IPS-20b (cell line): Measurements from ENCODE around the gene HEATR5B.

Source experiments
- H3K27ac ChIP-seq: one replicate; pipeline ENCODE4 v1.5.1; 2013; ENCODE audit warnings: low read length
- H3K27me3 ChIP-seq: 2 replicates; pipeline ENCODE4 v1.6.1; 2013; ENCODE audit warnings: mild to moderate bottlenecking, low read length, inconsistent platforms; ENCODE audit not compliant: insufficient read depth
- H3K36me3 ChIP-seq: 2 replicates; pipeline ENCODE4 v1.6.1; 2013; ENCODE audit warnings: low read depth, mild to moderate bottlenecking, inconsistent platforms, low read length, moderate library complexity; ENCODE audit not compliant: insufficient read depth
- H3K4me1 ChIP-seq: 2 replicates; pipeline ENCODE4 v1.6.1; 2013; ENCODE audit warnings: mild to moderate bottlenecking, control low read depth, inconsistent platforms, low read length, moderate library complexity; ENCODE audit not compliant: insufficient read depth
- H3K4me3 ChIP-seq: 2 replicates; pipeline ENCODE4 v1.5.1; 2013; ENCODE audit warnings: mild to moderate bottlenecking, low read length, inconsistent platforms
- H3K9ac ChIP-seq: 2 replicates; pipeline ENCODE4 v1.6.1; 2013; ENCODE audit warnings: low read depth, mild to moderate bottlenecking, inconsistent platforms, low read length, moderate library complexity
- H3K9me3 ChIP-seq: 2 replicates; pipeline ENCODE4 v1.6.1; 2013; ENCODE audit warnings: mild to moderate bottlenecking, low read depth, low read length, inconsistent platforms; ENCODE audit not compliant: insufficient read depth

Gene HEATR5B

GRCh38 chr2:37083873-37084794, at the start of gene HEATR5B, which contains the start of gene GPATCH11:
HEATR5B (minus strand) TSS chr2:37084372; CDS start chr2:37083414, 958 bp downstream.
GPATCH11 (plus strand) TSS chr2:37084518; CDS start chr2:37088382, 3,864 bp downstream.
- Histone ChIP-seq H3K27me3 (no peaks in the 10 kb centered on the region), H3K27ac (no peak within 1 kb of the TSS), H3K4me1 (no peaks in the 10 kb centered on the region), H3K36me3 (peaks cover 13% of the 10 kb centered on the region), H3K9me3 (no peaks in the 10 kb centered on the region), H3K9ac (peak within 1 kb of the TSS; percentile 79), H3K4me3 (peak within 1 kb of the TSS; percentile 92)

- no peak overlapping the region for H3K9ac ChIP-seq
- no peaks in the 10 kb centered on the region for H3K9me3 ChIP-seq
- H3K36me3 ChIP-seq: peaks cover 89% of the 10 kb centered on the region
- no peak overlapping the region for H3K4me3 ChIP-seq
- H3K4me1 ChIP-seq: no peaks in the 10 kb centered on the region
- no peak overlapping the region for H3K27ac ChIP-seq
- H3K27me3 ChIP-seq: no peaks in the 10 kb centered on the region
Measured at GRCh38 chr2:37132914-37133313, 48.7 kb upstream of the HEATR5B start.

GRCh38 chr2:37125416-37125815, 41.2 kb upstream of the HEATR5B start:
- Histone ChIP-seq H3K27ac (no peak overlapping the region), H3K9ac (no peak overlapping the region), H3K36me3 (peaks cover 41% of the 10 kb centered on the region; the same call in 1 of the 2 replicates), H3K4me1 (no peaks in the 10 kb centered on the region), H3K4me3 (no peak overlapping the region), H3K9me3 (no peaks in the 10 kb centered on the region), H3K27me3 (no peaks in the 10 kb centered on the region)

- Histone ChIP-seq H3K9ac (no peak overlapping the region), H3K27ac (no peak overlapping the region), H3K4me3 (no peak overlapping the region), H3K9me3 (no peaks in the 10 kb centered on the region), H3K4me1 (no peaks in the 10 kb centered on the region), H3K27me3 (no peaks in the 10 kb centered on the region), H3K36me3 (peaks cover 23% of the 10 kb centered on the region)
Measured at GRCh38 chr2:37119157-37119556, 35.0 kb upstream of the HEATR5B start.

GRCh38 chr2:37117566-37117965, 33.4 kb upstream of the HEATR5B start:
- Histone ChIP-seq H3K36me3 (peaks cover 29% of the 10 kb centered on the region), H3K27ac (no peak overlapping the region), H3K4me3 (no peak overlapping the region), H3K27me3 (no peaks in the 10 kb centered on the region), H3K9me3 (no peaks in the 10 kb centered on the region), H3K9ac (no peak overlapping the region), H3K4me1 (no peaks in the 10 kb centered on the region)

- H3K4me3 ChIP-seq: no peak overlapping the region
Measured at GRCh38 chr2:37111958-37112357, 27.8 kb upstream of the HEATR5B start.

GRCh38 chr2:37110306-37111212, 26.4 kb upstream of the HEATR5B start:
- Histone ChIP-seq H3K9ac (no peak overlapping the region), H3K9me3 (no peaks in the 10 kb centered on the region), H3K4me1 (no peaks in the 10 kb centered on the region; the same call in 1 of the 2 replicates), H3K27me3 (no peaks in the 10 kb centered on the region), H3K36me3 (peaks cover 42% of the 10 kb centered on the region), H3K4me3 (no peak overlapping the region), H3K27ac (no peak overlapping the region)

More at GRCh38 chr2:37111958-37112357, 27.8 kb upstream of the HEATR5B start:
- Histone ChIP-seq H3K4me1 (no peaks in the 10 kb centered on the region), H3K9me3 (no peaks in the 10 kb centered on the region), H3K27ac (no peak overlapping the region), H3K9ac (no peak overlapping the region), H3K27me3 (no peaks in the 10 kb centered on the region), H3K36me3 (peaks cover 43% of the 10 kb centered on the region)

GRCh38 chr2:37109523-37109922, 25.4 kb upstream of the HEATR5B start:
- Histone ChIP-seq H3K27ac (no peak overlapping the region), H3K27me3 (no peaks in the 10 kb centered on the region), H3K4me3 (no peak overlapping the region), H3K4me1 (peaks cover 4% of the 10 kb centered on the region; the same call in 1 of the 2 replicates), H3K9me3 (no peaks in the 10 kb centered on the region), H3K36me3 (peaks cover 40% of the 10 kb centered on the region), H3K9ac (no peak overlapping the region)

- Histone ChIP-seq H3K27me3 (no peaks in the 10 kb centered on the region), H3K4me1 (peaks cover 4% of the 10 kb centered on the region; the same call in 1 of the 2 replicates), H3K4me3 (no peak overlapping the region), H3K36me3 (peaks cover 35% of the 10 kb centered on the region), H3K9me3 (no peaks in the 10 kb centered on the region), H3K27ac (no peak overlapping the region), H3K9ac (no peak overlapping the region)
Measured at GRCh38 chr2:37105150-37105549, 21.0 kb upstream of the HEATR5B start.

GRCh38 chr2:37104178-37104577, 20.0 kb upstream of the HEATR5B start:
- Histone ChIP-seq H3K27ac (no peak overlapping the region), H3K36me3 (peaks cover 28% of the 10 kb centered on the region), H3K27me3 (no peaks in the 10 kb centered on the region)

GRCh38 chr2:37102588-37102987, 18.4 kb upstream of the HEATR5B start:
- no peak overlapping the region for H3K4me3 ChIP-seq
- peaks cover 4% of the 10 kb centered on the region; the same call in 1 of the 2 replicates for H3K4me1 ChIP-seq
- H3K9ac ChIP-seq: no peak overlapping the region
- H3K9me3 ChIP-seq: no peaks in the 10 kb centered on the region
- no peaks in the 10 kb centered on the region for H3K27me3 ChIP-seq
- H3K27ac ChIP-seq: no peak overlapping the region
- H3K36me3 ChIP-seq: peaks cover 18% of the 10 kb centered on the region

More at GRCh38 chr2:37104178-37104577, 20.0 kb upstream of the HEATR5B start:
- H3K9ac ChIP-seq: no peak overlapping the region
- H3K9me3 ChIP-seq: no peaks in the 10 kb centered on the region
- H3K4me3 ChIP-seq: no peak overlapping the region
- H3K4me1 ChIP-seq: peaks cover 4% of the 10 kb centered on the region; the same call in 1 of the 2 replicates
